HG03575 (cell line): ENCODE results near the gene GRM7.

ENCODE experiments used
- ATAC-seq: cut with Tn5 transposase; IDR thresholded peaks from one replicate; pipeline ENCODE4 v1.9.1; 2021; ENCODE audit not compliant: unreplicated experiment, insufficient number of reproducible peaks, low FRiP score; ENCODE audit errors: extremely low read depth

GRM7 gene

GRCh38 chr3:7367968-7368367 is 507.1 kb downstream of the GRM7 start:
- ATAC-seq: no peak

DNA sequence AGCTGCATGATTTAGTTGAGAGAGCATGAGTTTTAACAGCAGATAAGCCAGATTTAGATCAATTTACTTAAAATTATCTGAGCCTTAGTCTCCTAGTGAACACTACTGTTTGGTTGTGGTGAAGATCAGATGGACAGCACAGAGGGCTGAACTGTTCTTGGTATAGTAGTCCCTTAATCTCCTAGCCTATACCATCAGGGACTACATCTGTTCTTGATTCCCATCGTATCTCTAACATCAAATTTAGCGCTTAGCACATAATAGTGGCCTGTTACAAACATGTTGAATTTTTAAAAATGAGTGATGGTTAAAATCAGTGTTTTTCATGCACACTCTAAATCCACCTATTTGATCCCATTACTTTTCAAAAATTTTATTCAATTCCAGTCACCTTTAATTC is 507.7 kb downstream of the GRM7 start:
- no peak for ATAC-seq

DNA sequence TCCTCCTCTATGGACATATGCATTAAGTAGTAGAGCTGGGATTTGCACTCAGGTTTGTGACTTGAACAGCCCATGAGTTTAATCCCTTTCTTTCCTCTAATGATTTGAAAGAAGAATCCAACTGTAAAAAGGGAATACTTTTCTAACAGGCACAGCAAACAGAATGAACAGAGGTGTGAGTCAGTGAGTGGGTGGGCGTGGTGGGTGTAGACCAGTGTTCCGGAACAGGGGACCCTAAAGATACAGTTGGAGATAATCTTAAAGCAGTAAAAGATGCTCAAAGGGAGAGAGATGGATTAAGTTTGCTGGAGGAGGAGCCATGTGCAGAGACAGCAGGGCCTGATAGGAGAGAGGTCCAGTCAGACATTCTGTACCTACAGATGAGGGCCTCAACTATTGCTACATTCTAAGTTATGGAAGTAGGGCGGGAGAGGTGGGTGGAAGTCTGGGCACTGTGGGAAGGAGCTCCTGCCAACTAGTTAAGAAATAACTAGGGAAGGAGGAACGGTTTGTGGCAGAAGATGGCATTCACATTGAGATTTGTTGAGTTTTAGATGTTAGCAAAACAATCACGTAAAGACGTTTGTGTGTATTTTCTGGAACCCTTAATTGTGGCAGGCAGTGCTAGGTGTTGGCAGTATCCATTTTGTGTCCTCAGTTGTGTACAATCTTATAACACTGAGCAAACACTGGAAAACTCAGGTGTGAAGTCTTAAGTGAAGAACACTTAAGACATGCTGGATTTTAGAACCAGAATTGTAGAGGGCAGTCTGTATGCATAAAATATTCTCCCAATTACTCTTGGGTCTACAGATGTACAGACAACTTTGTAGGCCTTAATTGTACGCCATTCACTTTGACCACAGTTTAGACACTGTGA is 511.0 kb downstream of the GRM7 start:
- no peak for ATAC-seq

GRCh38 chr3:7377103-7377502 is 516.2 kb downstream of the GRM7 start:
- no peak for ATAC-seq

DNA sequence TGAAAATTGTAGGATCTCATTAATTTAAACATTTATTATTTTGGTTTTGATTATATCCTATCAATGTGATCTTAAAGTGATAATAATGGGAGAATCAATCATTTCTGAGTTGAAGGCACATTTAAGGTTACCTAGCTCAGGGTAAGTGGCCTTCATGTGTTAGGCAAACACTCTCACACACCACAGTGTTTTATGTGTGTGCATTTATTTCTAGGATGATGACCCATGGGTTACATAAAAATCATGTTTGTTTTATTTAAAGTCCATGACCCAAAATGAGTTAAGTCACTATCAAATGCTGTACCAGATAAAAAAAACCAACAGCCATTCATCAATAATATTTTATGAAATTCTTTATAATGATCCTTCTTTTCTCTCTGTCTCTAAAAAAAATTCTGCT is 520.8 kb downstream of the GRM7 start:
- ATAC-seq: no peak

GRCh38 chr3:7382293-7383010 is 521.5 kb downstream of the GRM7 start:
- ATAC-seq: no peak

GRCh38 chr3:7385635-7386034 is 524.7 kb downstream of the GRM7 start:
- no peak for ATAC-seq

GRCh38 chr3:7388026-7388425 is 527.1 kb downstream of the GRM7 start:
- no peak for ATAC-seq

DNA sequence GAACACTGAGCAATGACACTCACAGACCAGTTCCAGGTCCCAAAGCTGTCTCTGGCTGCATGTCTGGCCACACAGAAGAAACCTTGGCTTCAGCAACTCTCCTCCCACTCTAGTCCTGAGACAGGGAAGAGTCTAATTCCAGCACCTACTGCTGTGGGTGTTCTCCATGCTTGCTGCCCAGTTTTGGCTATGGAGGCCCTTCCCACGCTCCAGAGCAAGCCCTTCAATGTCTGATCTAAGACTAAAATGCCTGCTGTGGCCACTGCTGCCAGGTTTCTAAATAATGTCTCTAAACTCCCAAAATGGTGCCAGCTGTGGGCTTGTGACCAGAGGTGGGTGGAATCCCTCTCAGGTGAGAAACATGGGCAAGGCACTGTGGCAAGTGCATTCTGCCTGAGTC is 531.3 kb downstream of the GRM7 start:
- ATAC-seq: no peak

- ATAC-seq: no peak
These were observed 533.2 kb downstream of the GRM7 start for GRCh38 chr3:7393944-7394605.

- no peak for ATAC-seq
These were observed 535.6 kb downstream of the GRM7 start for GRCh38 chr3:7396534-7396933.

GRCh38 chr3:7397097-7397496 is 536.2 kb downstream of the GRM7 start:
- no peak for ATAC-seq

DNA sequence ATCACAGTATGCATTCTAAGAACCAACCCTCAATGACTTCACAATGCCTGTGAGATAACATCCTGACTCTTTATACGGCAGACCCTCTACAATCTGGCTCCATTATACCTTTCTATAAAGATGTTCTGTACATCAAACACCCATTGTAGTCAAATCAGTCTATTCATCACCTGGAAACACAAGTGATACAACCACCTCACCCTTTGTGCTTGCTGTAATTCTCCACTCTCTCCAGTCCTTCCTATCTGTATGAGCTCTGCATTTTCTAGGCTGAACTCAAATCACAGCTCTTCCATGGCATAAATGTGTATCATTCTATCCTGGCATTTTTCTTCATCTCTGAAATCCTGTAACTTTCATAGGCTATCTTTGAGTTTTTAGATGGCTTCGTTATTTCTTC is 539.4 kb downstream of the GRM7 start:
- ATAC-seq: no peak

DNA sequence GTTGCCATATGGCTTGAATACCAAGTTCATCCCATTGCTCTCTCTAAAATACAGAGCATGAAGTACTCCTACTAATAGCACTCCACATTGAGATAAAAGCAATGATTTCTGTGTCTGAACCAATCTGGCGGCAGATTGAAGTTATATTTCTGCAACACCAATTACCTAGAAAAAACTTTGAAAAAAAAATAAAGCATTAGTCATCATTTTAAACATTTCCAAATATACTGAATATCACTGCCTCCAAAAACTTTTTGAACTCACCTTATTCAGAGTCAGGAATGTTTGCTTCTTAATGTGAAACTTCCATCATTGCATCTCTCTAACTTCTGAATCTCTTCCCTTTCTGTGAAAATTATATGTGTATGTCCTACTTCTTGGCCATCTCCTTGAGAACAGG is 540.5 kb downstream of the GRM7 start:
- ATAC-seq: no peak

- ATAC-seq: no peak
These were observed 546.2 kb downstream of the GRM7 start for GRCh38 chr3:7407107-7407506.

DNA sequence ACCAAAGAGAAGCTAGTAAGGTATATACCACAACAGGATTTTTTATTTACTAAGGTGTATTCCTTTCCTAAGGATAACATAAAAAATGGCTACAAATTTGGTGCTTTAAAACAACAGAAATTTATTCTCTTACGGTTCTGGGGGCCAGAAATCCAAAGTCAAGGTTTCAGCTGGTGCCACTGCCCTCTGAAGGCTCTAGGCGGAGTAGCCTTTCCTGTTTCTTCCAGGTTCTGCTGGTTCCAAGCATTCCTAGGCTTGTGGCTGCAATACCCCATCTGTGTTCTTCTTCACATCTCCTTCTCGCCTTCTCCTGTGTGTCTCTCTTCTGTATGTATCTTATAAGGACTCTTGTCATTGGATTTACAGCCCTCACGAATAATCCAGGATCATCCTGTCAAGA is 549.9 kb downstream of the GRM7 start:
- no peak for ATAC-seq

GRCh38 chr3:7421065-7421464 is 560.1 kb downstream of the GRM7 start:
- ATAC-seq: no peak

DNA sequence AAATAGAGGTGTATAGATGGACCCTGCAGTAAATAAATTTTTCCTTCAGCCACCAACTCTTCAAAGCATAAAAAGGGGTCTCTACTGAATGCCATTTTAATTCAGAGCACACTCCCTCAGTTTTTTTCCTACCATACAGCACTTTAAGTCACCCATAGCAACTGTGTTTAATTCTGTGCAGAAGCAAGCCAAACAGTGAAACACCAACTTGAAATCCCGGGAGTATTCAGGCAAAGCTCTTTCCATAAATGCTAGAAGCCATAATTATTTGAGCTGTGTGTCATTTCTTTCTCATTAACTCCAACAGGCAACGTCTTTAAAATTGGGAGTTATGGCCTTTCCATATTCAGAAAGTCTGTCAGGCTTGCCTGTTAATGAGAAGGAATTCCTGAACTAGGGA is 562.1 kb downstream of the GRM7 start:
- ATAC-seq: no peak

GRCh38 chr3:7423995-7424394 is 563.1 kb downstream of the GRM7 start:
- no peak for ATAC-seq

- ATAC-seq: no peak
These were observed 567.3 kb downstream of the GRM7 start for GRCh38 chr3:7428206-7428718.
